GM21423 (cell line): ENCODE results near the gene PDE10A.

Experiments used
- ATAC-seq: cut with Tn5 transposase; IDR thresholded peaks from one replicate; pipeline ENCODE4 v1.9.1; 2021; ENCODE audit warnings: mild to moderate bottlenecking, moderate library complexity; ENCODE audit not compliant: unreplicated experiment

Gene PDE10A

DNA sequence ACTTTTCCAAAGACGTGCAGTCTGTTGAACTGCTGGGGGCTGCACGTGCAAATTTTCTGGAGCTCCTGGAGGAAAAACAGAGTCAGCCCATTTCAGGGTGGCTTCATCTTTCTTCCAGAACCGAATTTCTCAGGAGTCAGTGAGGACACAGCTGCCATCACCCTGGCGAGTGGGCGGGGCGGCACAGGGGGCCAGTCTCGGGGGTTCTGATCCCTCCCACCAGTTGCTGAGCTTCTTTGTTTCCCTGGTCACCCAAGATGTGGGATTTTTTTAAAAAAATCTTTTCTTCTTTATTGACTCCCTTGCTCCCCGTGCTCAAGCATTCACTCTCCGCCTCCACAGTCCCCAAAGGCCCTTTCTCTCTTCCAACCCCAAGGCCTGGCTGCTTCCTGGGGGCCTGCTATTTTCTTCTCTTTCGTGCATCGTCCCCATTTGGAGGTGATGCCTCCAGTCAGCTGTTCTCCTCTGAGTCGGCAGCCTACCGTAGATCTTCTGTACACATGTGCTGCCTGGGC lies 362.6 kb downstream of the PDE10A start:
- no peak for ATAC-seq

DNA sequence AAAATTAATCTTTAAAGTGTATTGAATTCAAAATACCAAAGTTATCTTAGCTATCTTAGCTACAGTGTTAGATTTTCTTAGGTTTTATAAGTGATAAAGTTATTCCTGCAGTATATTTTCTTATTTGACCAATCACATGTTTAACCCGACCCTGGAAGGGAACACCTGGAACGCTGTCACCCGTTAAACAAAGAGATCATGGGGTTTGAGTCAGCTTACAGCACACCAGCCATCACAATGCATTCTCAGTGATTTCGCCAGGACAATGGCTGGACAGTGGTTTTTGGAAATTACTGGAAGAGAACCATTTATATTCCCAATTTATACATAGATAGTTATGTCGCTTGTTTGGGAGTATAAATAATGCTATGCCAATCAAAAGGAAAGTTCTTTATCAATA lies 364.2 kb downstream of the PDE10A start:
- no peak for ATAC-seq

GRCh38 chr6:165298402-165298801 lies 364.6 kb downstream of the PDE10A start:
- ATAC-seq = no peak

DNA sequence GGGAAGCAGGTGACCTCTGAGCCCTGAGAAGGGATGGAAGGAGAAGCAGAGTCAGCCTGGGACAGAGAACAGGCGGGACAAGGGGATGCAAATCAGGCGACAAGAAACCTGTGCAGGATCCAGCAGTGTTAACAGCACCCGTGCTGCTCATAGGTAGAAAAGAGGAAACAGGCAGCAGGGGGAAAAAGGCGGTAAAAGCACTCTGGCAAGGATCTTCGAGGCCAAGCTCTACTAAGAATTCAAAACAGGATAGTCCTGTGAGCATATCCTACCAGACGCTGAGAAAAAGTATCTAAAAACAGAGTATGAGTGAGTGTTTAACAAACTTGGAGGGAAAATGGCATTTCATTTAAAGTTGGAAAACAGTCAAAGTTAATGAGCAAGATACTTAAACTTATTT lies 370.4 kb downstream of the PDE10A start:
- ATAC-seq = no peak
